Ovary (tissue), 9 donors: ENCODE measurements around the gene MRAS. TPM values are rescaled to one million over a fixed set of nuclear protein-coding genes. Genes with fewer than 3 reads are reported as not detected.

Experiments used
- DNase-seq, 5 donors: peaks; one replicate each; pipeline ENCODE4 v3.0.0-alpha.2; 2019 to 2020
- H3K27ac ChIP-seq, 2 donors: fragments of 200-600 bp; one replicate each; pipeline versions ENCODE4 v1.5.1 to v1.8.0; 2019 to 2022
- H3K27me3 ChIP-seq: fragments of 200-600 bp; one replicate; pipeline ENCODE4 v1.8.0; 2022
- H3K36me3 ChIP-seq: fragments of 200-600 bp; sonication (generic); one replicate; pipeline ENCODE4 v1.5.1; 2019
- H3K4me1 ChIP-seq: one replicate; pipeline ENCODE4 v1.8.1; 2013; ENCODE audit warnings: mild to moderate bottlenecking, moderate library complexity; ENCODE audit not compliant: insufficient read depth
- H3K4me3 ChIP-seq: fragments of 200-600 bp; sonication (generic); one replicate; pipeline ENCODE4 v1.5.1; 2017
- H3K9me3 ChIP-seq, 2 donors: fragments of 200-600 bp in 1 of 2; sonication (generic) in 1 of 2; one replicate each; pipeline versions ENCODE4 v1.5.1 to v1.8.1; 2013 to 2019; ENCODE audit warnings: mild to moderate bottlenecking in 1 of 2, moderate library complexity in 1 of 2
- CTCF ChIP-seq, 3 donors: fragments of 450-650 bp in 2 of 3; fragments of 200-600 bp in 1 of 3; IDR thresholded peaks; one replicate each; pipeline versions ENCODE4 v1.5.1 to v1.8.0; 2016 to 2022; ENCODE audit warnings: antibody characterized with exemption in 3 of 3, mild to moderate bottlenecking in 1 of 3
- EP300 ChIP-seq: sonication (generic); formaldehyde crosslinking; IDR thresholded peaks from one replicate; pipeline ENCODE4 v1.6.1; 2017; ENCODE audit warnings: antibody characterized with exemption
- POLR2A ChIP-seq: fragments of 450-650 bp; IDR thresholded peaks from one replicate; pipeline ENCODE4 v1.6.1; 2017; ENCODE audit warnings: antibody characterized with exemption, mild to moderate bottlenecking, moderate library complexity
- WGBS, 3 donors: extraction: QIAGEN DNeasy Blood & Tissue Kit in 1 of 3; methylation state at CpG; one replicate each; pipeline versions ENCODE4 v1.1.5 to v1.1.7; 2013 to 2017; 5-methylcytosine and 5-hydroxymethylcytosine counted together
- intact Hi-C, 4 donors: fragments of 100-400 bp; cut with DNase I; formaldehyde crosslinking; loops; one replicate each; pipeline versions ENCODE4 v1.11.0 to v1.15.1; 2022 to 2023
- polyA plus RNA-seq, 2 donors: library from polyadenylated mRNA; stranded (reverse); fragments of 200-250 nt in 1 of 2; fragments of 350-450 nt in 1 of 2; fragmentation: Illumina TruSeq in 1 of 2; extraction: RNeasy Lipid Tissue Mini Kit (QIAGEN cat#74804) in 1 of 2; gene quantifications; one replicate each; pipeline ENCODE4 v1.2.3, GENCODE V29; 2013 to 2014
- total RNA-seq, 7 donors: library from RNA; depleted of rRNA in 2 of 7; stranded (reverse); fragments of >200 nt in 2 of 7; fragmentation: NEBNext Ultra II Directional in 3 of 7; extraction: Animal tissue kit (Norgen Biotek cat#: 25700) in 3 of 7; gene quantifications; one replicate each; pipeline versions ENCODE4 v1.1.0 to v1.2.4, GENCODE V29; 2016 to 2023
- donor health status: DM: no; HTN: no; CAD: no; lungs with moderate emphysema.
- donor health status: DM: no; HTN: no; CAD: no.
- donor health status: Bipolar disorder and iron deficiency.
- donor health status: DM: yes; HTN: yes; CAD: no.
- donor health status: DM: no; HTN: no; CAD: no.
- donor health status: DM: yes; HTN: yes; CAD: no.

MRAS gene
- total and polyA plus RNA-seq, 9 donors, result 35.9 to 148 (median 80.5) TPM

- 83 to 90% (median 84%) methylated on average over 8 of the region's 8 CpGs for WGBS, 3 donors
- intact Hi-C loops, result no loop called here
- Histone ChIP-seq H3K27ac (no peak overlapping the region), H3K4me1 (peaks cover 5% of the 10 kb centered on the region), H3K27me3 (no peaks in the 10 kb centered on the region), H3K36me3 (no peaks in the 10 kb centered on the region), H3K9me3 (no peaks in the 10 kb centered on the region), H3K4me3 (peak overlapping the region; percentile 43)
- DNase-seq, result no peak
- TF ChIP-seq EP300, result no peak
- no peak for TF ChIP-seq CTCF (IDR thresholded peaks at IDR 0.05)
- TF ChIP-seq POLR2A, result no peak
Measured at GRCh38 chr3:138435840-138436239, 87.5 kb downstream of the MRAS start.

GRCh38 chr3:138437281-138437680 is 88.9 kb downstream of the MRAS start:
- no peaks in the 10 kb centered on the region for H3K36me3 ChIP-seq
- no peaks in the 10 kb centered on the region for H3K9me3 ChIP-seq
- peaks cover 5% of the 10 kb centered on the region for H3K4me1 ChIP-seq
- H3K27ac ChIP-seq, result no peak overlapping the region
- TF ChIP-seq POLR2A (no peak), CTCF (IDR thresholded peaks at IDR 0.05) (no peak), EP300 (no peak)
- 94 to 96% (median 95%) methylated on average over 6 of the region's 6 CpGs for WGBS, 3 donors
- H3K27me3 ChIP-seq, result no peaks in the 10 kb centered on the region
- intact Hi-C loops, result no loop called here
- DNase-seq, result no peak
- H3K4me3 ChIP-seq, result no peak overlapping the region

GRCh38 chr3:138438896-138439295 is 90.5 kb downstream of the MRAS start:
- intact Hi-C loops, result no loop called here
- Histone ChIP-seq H3K4me3 (no peak overlapping the region), H3K9me3 (no peaks in the 10 kb centered on the region), H3K4me1 (peaks cover 5% of the 10 kb centered on the region), H3K27me3 (no peaks in the 10 kb centered on the region), H3K36me3 (no peaks in the 10 kb centered on the region), H3K27ac (no peak overlapping the region)
- DNase-seq, result no peak
- TF ChIP-seq POLR2A, result no peak
- TF ChIP-seq EP300, result no peak
- TF ChIP-seq CTCF (IDR thresholded peaks at IDR 0.05), result no peak
- WGBS, 3 donors, result 83 to 86% (median 86%) methylated on average over 11 of the region's 11 CpGs

- WGBS, 3 donors, result 67 to 72% (median 67%) methylated on average over 4 of the region's 4 CpGs
- TF ChIP-seq CTCF (IDR thresholded peaks at IDR 0.05) (no peak), EP300 (no peak), POLR2A (no peak)
- H3K27me3 ChIP-seq, result no peaks in the 10 kb centered on the region
- intact Hi-C loops, result no loop called here
- no peak for DNase-seq
- H3K36me3 ChIP-seq, result no peaks in the 10 kb centered on the region
- no peak overlapping the region for H3K4me3 ChIP-seq
- no peak overlapping the region for H3K27ac ChIP-seq
- H3K9me3 ChIP-seq, result no peaks in the 10 kb centered on the region
- H3K4me1 ChIP-seq, result peaks cover 5% of the 10 kb centered on the region
Measured at GRCh38 chr3:138439646-138440045, 91.3 kb downstream of the MRAS start.

GRCh38 chr3:138440121-138440521 is 91.7 kb downstream of the MRAS start:
- H3K27me3 ChIP-seq, result no peaks in the 10 kb centered on the region
- H3K27ac ChIP-seq, result no peak overlapping the region
- intact Hi-C loops, result no loop called here
- no peak overlapping the region for H3K4me3 ChIP-seq
- DNase-seq, result no peak
- peaks cover 5% of the 10 kb centered on the region for H3K4me1 ChIP-seq
- 81 to 86% (median 85%) methylated on average over 7 of the region's 7 CpGs for WGBS, 3 donors
- no peaks in the 10 kb centered on the region for H3K9me3 ChIP-seq
- TF ChIP-seq POLR2A, result no peak
- H3K36me3 ChIP-seq, result no peaks in the 10 kb centered on the region
